OCI-LY1 (cell line): ENCODE results near the gene PLXND1.

Experiments used
- H2AFZ ChIP-seq: fragments of 200-600 bp; sonication (generic), shearing (Covaris generic); 2 replicates; pipeline ENCODE4 v1.6.0; 2014; ENCODE audit warnings: antibody characterized with exemption, mild to moderate bottlenecking, low read length
- H3F3A ChIP-seq: fragments of 200-600 bp; sonication (generic), shearing (Covaris generic); 2 replicates; pipeline ENCODE4 v1.6.0; 2014; ENCODE audit warnings: mild to moderate bottlenecking, antibody characterized with exemption, low read length, moderate library complexity; ENCODE audit not compliant: insufficient read depth
- H3K27ac ChIP-seq: fragments of 200-600 bp; sonication (generic); 2 replicates; pipeline ENCODE4 v1.5.1; 2014; ENCODE audit warnings: low read length, mixed run types, mild to moderate bottlenecking, low read depth; ENCODE audit not compliant: poor library complexity, severe bottlenecking
- H3K27me3 ChIP-seq: fragments of 200-600 bp; sonication (generic); 2 replicates; pipeline ENCODE4 v1.6.0; 2014; ENCODE audit warnings: antibody characterized with exemption, mild to moderate bottlenecking, low read length, moderate library complexity; ENCODE audit not compliant: insufficient read depth
- H3K36me3 ChIP-seq: fragments of 200-600 bp; sonication (generic); 2 replicates; pipeline ENCODE4 v1.6.1; 2014; ENCODE audit warnings: mild to moderate bottlenecking, antibody characterized with exemption, low read length, moderate library complexity, mixed read lengths; ENCODE audit not compliant: insufficient read depth
- H3K4me1 ChIP-seq: fragments of 200-600 bp; sonication (generic); 2 replicates; pipeline ENCODE4 v1.5.1; 2014; ENCODE audit warnings: mild to moderate bottlenecking, low read length, moderate library complexity; ENCODE audit not compliant: insufficient read depth, severe bottlenecking
- H3K4me2 ChIP-seq: fragments of 200-600 bp; sonication (generic), shearing (Covaris generic); 2 replicates; pipeline ENCODE4 v1.6.1; 2014; ENCODE audit warnings: low read length
- H3K4me3 ChIP-seq: fragments of 200-600 bp; sonication (generic); 2 replicates; pipeline ENCODE4 v1.5.1; 2014; ENCODE audit warnings: low read length, low read depth, mild to moderate bottlenecking, mixed read lengths; ENCODE audit not compliant: poor library complexity, severe bottlenecking
- H3K79me2 ChIP-seq: fragments of 200-600 bp; shearing (Covaris generic); 2 replicates; pipeline ENCODE4 v1.6.1; 2016; ENCODE audit warnings: mixed run types, low read length, mixed read lengths; ENCODE audit not compliant: insufficient read depth
- H3K9ac ChIP-seq: fragments of 200-600 bp; sonication (generic), shearing (Covaris generic); 2 replicates; pipeline ENCODE4 v1.6.1; 2014; ENCODE audit warnings: mild to moderate bottlenecking, low read length, mixed read lengths
- H3K9me2 ChIP-seq: fragments of 200-600 bp; sonication (generic), shearing (Covaris generic); 2 replicates; pipeline ENCODE4 v1.6.1; 2014; ENCODE audit warnings: low read depth, mild to moderate bottlenecking, low read length, mixed read lengths
- H3K9me3 ChIP-seq: fragments of 200-600 bp; shearing (Covaris generic); 2 replicates; pipeline ENCODE4 v1.6.1; 2014; ENCODE audit warnings: low read length, mixed read lengths
- H4K20me1 ChIP-seq: fragments of 200-600 bp; sonication (generic), shearing (Covaris generic); 2 replicates; pipeline ENCODE4 v1.6.0; 2016; ENCODE audit warnings: mild to moderate bottlenecking, low read length; ENCODE audit not compliant: insufficient read depth
- EZH2 ChIP-seq: fragments of 200-600 bp; sonication (generic), shearing (Covaris generic); IDR thresholded peaks from 2 replicates; pipeline ENCODE4 v1.8.0; 2017; ENCODE audit warnings: borderline replicate concordance, mixed run types, mild to moderate bottlenecking, antibody characterized with exemption, low read length, moderate library complexity, mixed read lengths
- TF ChIP-seq, protein P1 (sequence below): fragments of 200-600 bp; sonication (generic), shearing (Covaris generic); IDR thresholded peaks from 2 replicates; pipeline ENCODE4 v1.5.1; 2017; ENCODE audit warnings: mild to moderate bottlenecking, antibody characterized with exemption, low read length, moderate library complexity, mixed read lengths

PLXND1 gene

DNA sequence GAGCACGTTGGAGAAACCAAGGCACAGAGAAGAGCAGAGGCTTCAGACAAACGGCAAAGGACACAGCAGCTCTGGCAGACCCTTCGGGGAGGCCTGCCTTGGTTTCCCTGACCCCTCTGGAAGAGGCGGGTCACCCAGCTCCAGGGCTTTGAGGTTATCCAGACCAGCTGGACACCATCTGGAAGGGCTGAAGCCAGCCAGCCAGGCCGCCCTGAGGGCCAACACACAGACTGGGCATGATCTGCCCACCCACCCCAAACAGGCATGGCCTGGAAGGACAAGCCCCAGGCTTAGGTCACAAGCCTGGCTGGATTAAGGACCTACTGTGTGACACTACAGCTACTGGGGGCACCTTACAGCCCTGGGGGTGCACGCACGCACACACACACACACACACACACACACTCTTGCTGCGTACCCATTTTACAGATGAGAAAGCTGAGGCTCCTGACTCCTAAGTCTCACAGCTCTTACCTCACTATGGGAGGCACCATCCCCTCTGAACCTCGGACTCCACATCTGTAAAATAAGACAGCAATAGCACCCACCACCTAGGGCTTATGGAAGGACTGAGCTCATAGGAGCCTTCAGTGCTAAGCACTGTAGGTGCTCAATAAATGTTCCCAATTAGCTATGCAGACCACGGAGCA, 10.8 kb downstream of the PLXND1 start:
- H3K4me3 ChIP-seq: no peak overlapping the region
- peaks cover 22% of the 10 kb centered on the region for H3K4me1 ChIP-seq
- H3K9me2 ChIP-seq: no peaks in the 10 kb centered on the region
- H3K27ac ChIP-seq: no peak overlapping the region
- no peaks in the 10 kb centered on the region for H3F3A ChIP-seq
- H3K79me2 ChIP-seq: no peaks in the 10 kb centered on the region
- H3K27me3 ChIP-seq: peaks cover 14% of the 10 kb centered on the region; the same call in 1 of the 2 replicates
- H2AFZ ChIP-seq: no peak overlapping the region
- H3K9me3 ChIP-seq: no peaks in the 10 kb centered on the region
- H3K36me3 ChIP-seq: no peaks in the 10 kb centered on the region
- no peak overlapping the region for H3K9ac ChIP-seq
- H3K4me2 ChIP-seq: no peak overlapping the region
- no peaks in the 10 kb centered on the region for H4K20me1 ChIP-seq
- TF ChIP-seq, protein P1, sequence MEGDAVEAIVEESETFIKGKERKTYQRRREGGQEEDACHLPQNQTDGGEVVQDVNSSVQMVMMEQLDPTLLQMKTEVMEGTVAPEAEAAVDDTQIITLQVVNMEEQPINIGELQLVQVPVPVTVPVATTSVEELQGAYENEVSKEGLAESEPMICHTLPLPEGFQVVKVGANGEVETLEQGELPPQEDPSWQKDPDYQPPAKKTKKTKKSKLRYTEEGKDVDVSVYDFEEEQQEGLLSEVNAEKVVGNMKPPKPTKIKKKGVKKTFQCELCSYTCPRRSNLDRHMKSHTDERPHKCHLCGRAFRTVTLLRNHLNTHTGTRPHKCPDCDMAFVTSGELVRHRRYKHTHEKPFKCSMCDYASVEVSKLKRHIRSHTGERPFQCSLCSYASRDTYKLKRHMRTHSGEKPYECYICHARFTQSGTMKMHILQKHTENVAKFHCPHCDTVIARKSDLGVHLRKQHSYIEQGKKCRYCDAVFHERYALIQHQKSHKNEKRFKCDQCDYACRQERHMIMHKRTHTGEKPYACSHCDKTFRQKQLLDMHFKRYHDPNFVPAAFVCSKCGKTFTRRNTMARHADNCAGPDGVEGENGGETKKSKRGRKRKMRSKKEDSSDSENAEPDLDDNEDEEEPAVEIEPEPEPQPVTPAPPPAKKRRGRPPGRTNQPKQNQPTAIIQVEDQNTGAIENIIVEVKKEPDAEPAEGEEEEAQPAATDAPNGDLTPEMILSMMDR: no peak
- TF ChIP-seq EZH2: no peak

DNA sequence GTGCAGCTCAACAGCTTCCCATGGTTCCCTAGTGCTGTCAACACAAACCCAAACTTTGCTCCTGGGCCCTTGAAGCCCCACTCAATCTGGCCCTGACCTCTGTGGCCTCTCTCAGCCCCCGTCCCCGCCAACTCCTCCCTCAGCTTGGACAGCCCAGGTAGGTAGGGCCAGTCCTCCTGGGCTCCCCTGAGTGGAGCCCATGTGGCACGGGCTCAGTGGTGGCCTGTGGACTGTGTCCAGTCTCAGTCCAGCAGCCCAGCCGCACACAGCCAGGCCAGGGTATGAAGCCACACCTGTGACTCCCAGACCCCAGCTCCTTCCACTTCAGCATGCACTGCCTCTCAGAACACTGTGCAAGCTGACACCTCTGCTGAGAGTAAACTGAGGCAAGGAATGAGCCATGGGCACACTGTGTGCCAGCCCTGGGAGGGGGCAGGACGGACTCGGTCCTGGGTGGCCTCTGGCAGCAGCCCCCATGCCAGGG, 11.5 kb downstream of the PLXND1 start:
- no peaks in the 10 kb centered on the region for H3K9me3 ChIP-seq
- H3K4me3 ChIP-seq: no peak overlapping the region
- H3K9me2 ChIP-seq: no peaks in the 10 kb centered on the region
- no peaks in the 10 kb centered on the region for H3F3A ChIP-seq
- H3K4me1 ChIP-seq: peaks cover 22% of the 10 kb centered on the region
- TF ChIP-seq, protein P1: no peak
- no peak for TF ChIP-seq EZH2
- H2AFZ ChIP-seq: no peak overlapping the region
- H3K79me2 ChIP-seq: no peaks in the 10 kb centered on the region
- no peak overlapping the region for H3K9ac ChIP-seq
- no peaks in the 10 kb centered on the region for H3K36me3 ChIP-seq
- H3K27me3 ChIP-seq: peaks cover 21% of the 10 kb centered on the region; the same call in 1 of the 2 replicates
- H3K27ac ChIP-seq: no peak overlapping the region
- H3K4me2 ChIP-seq: no peak overlapping the region
- H4K20me1 ChIP-seq: no peaks in the 10 kb centered on the region

DNA sequence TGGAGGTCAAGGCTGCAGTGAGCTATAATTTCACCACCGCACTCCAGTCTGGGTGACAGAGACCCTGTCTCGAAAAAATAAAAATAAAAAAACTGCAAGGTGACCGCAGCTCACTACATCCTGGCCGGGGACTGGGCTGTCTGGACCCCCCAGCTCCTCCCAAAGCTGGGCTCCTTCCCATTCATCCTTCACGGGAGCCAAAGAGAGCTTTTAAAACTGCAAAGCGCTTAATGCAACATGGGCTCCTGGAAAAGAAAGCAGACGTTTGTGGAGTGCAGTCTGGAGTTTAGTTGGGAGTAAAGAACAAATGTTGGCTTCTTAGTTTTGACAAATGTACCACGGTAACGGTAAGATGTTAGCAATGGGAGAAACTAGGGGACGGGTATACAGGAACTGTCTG, 12.1 kb downstream of the PLXND1 start:
- Histone ChIP-seq H3K27ac (no peak overlapping the region), H3K4me2 (no peak overlapping the region), H3K4me3 (no peak overlapping the region), H3K4me1 (peaks cover 22% of the 10 kb centered on the region), H3F3A (no peaks in the 10 kb centered on the region), H3K36me3 (no peaks in the 10 kb centered on the region), H3K9me2 (no peaks in the 10 kb centered on the region), H4K20me1 (no peaks in the 10 kb centered on the region), H2AFZ (no peak overlapping the region), H3K9me3 (no peaks in the 10 kb centered on the region), H3K9ac (no peak overlapping the region), H3K27me3 (peaks cover 23% of the 10 kb centered on the region; the same call in 1 of the 2 replicates), H3K79me2 (no peaks in the 10 kb centered on the region)
- TF ChIP-seq EZH2: no peak
- TF ChIP-seq, protein P1: no peak
